NCI-H146 treated with DMSO at 0.1 percent for 48 hours (cell line): ENCODE measurements around the gene SUGCT.
"Not testable (repeated sequence)": the region's sequence is repeated elsewhere in the genome, so short reads cannot be mapped to it uniquely, and the experiment has no call there.

Experiments used
- DNase-seq: peaks from one replicate; lab custom pipeline; 2025; ENCODE audit not compliant: unreplicated experiment; lab: John Stamatoyannopoulos, UW

Gene SUGCT

GRCh38 chr7:40138973-40139372 is 4.2 kb downstream of the SUGCT start:
- DNase-seq: no peak

GRCh38 chr7:40139891-40140290 is 5.1 kb downstream of the SUGCT start:
- not testable (repeated sequence) for DNase-seq

GRCh38 chr7:40141916-40142315 is 7.1 kb downstream of the SUGCT start:
- not testable (repeated sequence) for DNase-seq

GRCh38 chr7:40145596-40146130 is 10.9 kb downstream of the SUGCT start:
- not testable (repeated sequence) for DNase-seq

- DNase-seq: no peak
These were observed 12.8 kb downstream of the SUGCT start for GRCh38 chr7:40147371-40148246.

- not testable (repeated sequence) for DNase-seq
These were observed 13.4 kb downstream of the SUGCT start for GRCh38 chr7:40148247-40148580.

GRCh38 chr7:40148671-40149070 is 13.9 kb downstream of the SUGCT start:
- no peak for DNase-seq

GRCh38 chr7:40151504-40151903 is 16.7 kb downstream of the SUGCT start:
- no peak for DNase-seq

- no peak for DNase-seq
These were observed 22.2 kb downstream of the SUGCT start for GRCh38 chr7:40156988-40157387.

GRCh38 chr7:40162516-40162915 is 27.7 kb downstream of the SUGCT start:
- no peak for DNase-seq

GRCh38 chr7:40165216-40165615 is 30.4 kb downstream of the SUGCT start:
- no peak for DNase-seq

- no peak for DNase-seq
These were observed 32.5 kb downstream of the SUGCT start for GRCh38 chr7:40167291-40167690.

- DNase-seq: not testable (repeated sequence)
These were observed 33.5 kb downstream of the SUGCT start for GRCh38 chr7:40168266-40168665.

- not testable (repeated sequence) for DNase-seq
These were observed 38.3 kb downstream of the SUGCT start for GRCh38 chr7:40173121-40173520.

- not testable (repeated sequence) for DNase-seq
These were observed 40.5 kb downstream of the SUGCT start for GRCh38 chr7:40175256-40175655.

- DNase-seq: no peak
These were observed 41.1 kb downstream of the SUGCT start for GRCh38 chr7:40175725-40176510.

- DNase-seq: no peak
These were observed 42.3 kb downstream of the SUGCT start for GRCh38 chr7:40177071-40177470.

- DNase-seq: no peak
These were observed 47.6 kb downstream of the SUGCT start for GRCh38 chr7:40182452-40182851.

- DNase-seq: no peak
These were observed 51.8 kb downstream of the SUGCT start for GRCh38 chr7:40186586-40186985.

- no peak for DNase-seq
These were observed 57.2 kb downstream of the SUGCT start for GRCh38 chr7:40192036-40192435.

- no peak for DNase-seq
These were observed 59.9 kb downstream of the SUGCT start for GRCh38 chr7:40194745-40195144.

GRCh38 chr7:40197527-40197926 is 62.7 kb downstream of the SUGCT start:
- DNase-seq: no peak
